GM18519 (cell line): Measurements from ENCODE around the gene PGF.

Experiments
- ATAC-seq: cut with Tn5 transposase; IDR thresholded peaks from one replicate; pipeline ENCODE4 v1.9.1; 2021; ENCODE audit warnings: mild to moderate bottlenecking, moderate library complexity; ENCODE audit not compliant: unreplicated experiment, low FRiP score

The PGF gene

DNA sequence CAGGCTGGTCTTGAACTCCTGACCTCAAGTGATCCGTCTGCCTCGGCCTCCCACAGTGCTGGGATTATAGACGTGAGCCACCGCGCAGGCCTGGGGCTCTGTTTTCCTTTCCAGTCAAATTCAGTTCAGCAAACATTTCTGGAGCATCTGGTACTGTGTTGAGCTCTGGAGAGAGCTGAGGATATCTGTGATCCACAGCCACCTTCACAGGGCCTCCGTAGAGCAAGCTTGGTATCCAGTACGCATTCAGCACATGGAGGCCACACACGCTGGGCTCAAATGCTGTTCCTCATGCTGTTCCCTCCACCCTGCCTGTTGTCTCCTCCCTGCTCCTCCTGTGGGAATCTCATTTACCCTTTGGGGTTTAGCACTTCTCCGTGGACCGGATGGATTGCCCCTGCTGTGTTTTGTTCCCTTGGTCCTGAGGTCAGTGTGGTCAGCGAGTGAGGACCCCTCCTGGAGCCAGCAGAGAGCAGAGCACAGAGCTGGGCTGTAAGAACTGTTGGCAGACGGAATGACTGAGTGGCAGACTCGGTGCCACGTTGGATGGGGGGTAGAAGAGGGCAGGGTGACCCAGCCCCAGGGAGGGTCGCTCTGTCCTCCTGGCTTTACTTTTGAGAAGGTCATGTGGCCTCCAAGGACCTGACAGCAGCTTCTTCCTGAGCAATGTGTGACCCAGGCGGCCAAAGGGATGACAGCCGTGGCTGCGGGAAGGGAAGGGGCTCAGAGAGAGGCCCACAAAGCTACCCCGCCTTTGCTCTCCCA is 33.2 kb downstream of the PGF start:
- no peak for ATAC-seq

DNA sequence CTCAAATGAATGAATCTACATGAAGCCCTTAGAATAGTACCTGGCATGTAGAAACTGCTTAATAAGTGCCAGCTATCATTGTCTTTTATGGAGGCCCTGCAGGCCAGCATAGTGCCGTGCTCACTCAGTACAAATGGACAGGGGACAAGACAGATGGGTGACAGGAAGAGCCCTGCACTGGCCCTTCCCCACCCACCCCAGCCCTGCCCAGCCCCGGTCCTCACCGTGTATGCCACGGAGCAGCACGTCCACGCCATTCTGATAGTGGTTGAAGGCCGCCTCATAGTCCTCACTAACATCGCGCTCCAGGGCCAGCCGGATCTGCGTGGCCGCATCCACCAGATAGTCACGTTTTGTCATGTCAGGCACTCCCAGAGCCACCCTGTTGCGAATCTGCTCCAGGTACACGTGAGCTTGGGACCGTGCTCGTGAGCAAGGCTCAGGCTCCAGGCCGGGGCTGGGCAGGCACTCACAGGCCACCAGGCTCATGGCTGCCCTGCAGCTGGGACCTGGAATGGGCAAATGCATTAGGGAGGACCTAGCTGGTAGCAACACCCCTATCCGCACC is 34.3 kb downstream of the PGF start:
- ATAC-seq: no peak

DNA sequence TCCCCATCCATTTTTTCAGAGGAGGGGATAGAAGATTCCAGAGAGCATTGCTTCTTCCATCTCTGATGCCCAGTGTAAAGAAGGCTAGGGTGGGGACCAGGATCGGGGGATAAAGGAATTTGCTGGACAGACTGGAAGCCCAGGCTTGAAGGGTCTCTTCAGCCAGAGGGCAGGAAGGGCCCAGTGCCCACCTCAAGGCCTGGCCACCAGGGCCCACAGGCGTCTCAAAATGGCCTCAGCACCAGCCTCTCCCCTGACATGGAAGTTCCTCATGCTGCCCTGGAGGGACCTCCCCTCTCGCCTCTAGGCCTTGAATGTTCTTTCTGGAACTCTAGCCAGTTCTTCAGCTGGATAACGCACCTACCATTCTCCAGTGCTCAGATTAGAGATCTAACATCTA is 35.1 kb downstream of the PGF start:
- no peak for ATAC-seq

DNA sequence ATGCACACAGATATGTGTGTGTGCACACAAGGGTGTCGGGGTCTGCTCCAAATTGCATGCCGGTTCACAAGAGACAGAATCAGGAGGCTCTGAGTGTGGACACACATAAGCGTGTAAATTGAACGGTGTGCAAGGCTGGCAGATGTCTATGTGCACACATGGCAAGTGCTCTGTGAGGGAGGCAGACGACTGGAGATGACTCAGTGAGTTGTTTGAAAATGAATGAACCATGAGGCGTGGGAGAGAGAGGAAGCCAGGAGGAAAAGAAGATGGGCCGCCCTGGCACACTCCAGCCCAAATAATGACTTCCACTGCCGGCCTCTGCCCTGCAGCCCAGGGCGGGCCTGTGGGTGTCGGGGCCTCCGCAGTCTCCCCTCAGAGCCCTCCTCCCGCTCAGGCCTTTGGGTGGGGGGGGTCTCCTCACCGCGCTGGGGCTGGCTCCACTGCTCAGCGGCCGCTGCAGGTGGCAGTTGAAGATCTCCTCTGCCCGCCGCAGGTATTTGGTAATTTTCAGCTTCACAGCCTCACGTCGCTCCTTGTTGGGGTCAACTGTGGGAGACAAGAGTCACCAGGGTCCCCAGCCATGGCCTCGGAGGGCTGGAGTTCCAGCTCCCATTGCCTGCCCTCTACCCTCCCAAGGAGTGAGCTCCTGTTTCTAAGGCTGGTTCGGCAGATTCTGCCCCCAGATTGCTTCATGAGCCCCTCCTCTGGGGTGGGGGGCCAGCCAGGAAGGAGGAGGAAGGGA is 35.8 kb downstream of the PGF start:
- ATAC-seq: no peak

DNA sequence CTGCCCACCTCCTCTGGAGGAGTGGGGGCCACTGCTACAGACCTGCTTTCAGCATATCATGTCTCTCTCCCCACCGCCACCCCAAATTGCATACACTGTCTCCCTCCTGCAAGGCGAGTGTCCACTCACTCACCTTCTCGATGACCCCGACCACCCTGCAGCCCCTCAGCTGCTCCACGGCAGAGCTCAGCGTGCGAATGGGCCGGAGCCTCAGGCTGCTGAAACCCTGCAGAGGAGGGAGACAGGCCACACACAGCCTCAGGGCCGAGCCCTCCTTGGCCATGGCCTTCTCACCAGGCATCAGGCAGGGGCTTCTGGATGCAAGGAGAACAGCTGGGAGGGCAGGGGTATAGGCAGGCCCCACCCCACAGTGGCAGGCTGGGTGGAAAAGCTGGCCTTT is 37.0 kb downstream of the PGF start:
- no peak for ATAC-seq

DNA sequence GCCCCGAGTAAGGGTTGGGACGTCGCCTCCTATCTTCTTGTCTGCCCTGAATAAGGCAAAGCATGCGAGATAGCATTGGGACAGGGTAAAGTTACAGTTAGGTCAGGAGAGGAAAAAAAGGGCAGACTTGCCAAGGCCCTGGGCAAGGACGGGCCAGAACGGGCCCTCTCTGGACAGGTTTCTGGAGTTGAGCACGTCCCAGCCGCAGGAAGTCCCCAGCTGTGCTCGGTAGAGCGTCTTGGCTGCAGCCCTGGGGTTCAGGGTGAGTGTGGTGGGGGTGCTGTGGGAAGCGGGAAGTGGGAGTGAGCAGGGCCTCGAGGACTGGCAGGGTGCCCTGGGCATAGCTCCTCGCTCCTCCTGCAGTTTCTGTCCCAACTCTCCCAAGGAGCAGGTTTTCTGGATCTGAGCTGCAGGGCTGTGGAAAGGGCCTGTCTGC is 37.7 kb downstream of the PGF start:
- no peak for ATAC-seq

DNA sequence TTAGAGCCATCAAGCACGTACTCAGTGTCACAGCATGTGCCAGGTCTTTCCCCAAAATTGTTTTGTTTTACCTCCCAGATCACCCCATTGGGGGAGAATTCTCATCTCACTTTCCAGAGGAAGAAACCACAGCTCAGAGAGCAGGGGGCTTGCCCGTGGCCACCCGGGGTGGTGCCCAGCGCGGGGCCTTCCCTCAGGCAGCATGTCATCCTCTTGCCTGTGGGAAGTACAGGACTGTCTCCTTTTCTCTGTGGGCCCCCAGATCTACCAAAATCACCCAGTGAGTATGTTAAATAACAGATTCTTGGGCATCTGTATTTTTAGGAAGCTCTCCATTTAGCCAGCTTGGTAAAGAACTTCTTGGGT is 38.2 kb downstream of the PGF start:
- ATAC-seq: no peak

DNA sequence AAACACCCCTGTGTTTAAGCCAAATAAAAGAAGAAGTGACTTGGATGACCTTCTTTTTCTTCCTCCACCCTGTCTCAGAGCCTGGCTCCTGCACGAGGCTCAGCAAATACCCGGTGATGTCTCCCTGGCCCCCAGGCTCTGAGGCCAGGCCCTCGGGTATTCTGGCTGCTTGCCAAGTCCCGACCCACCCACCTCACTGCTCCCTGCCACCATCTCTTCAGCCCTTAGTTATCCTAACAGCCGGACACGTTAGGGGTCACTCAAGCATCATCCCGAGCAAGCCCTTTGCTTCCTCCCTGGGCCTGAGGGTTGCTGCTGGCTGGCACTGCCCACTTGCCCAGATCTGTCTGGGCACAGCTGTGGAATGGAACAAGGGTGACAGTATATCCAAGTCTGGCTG is 39.6 kb downstream of the PGF start:
- no peak for ATAC-seq

DNA sequence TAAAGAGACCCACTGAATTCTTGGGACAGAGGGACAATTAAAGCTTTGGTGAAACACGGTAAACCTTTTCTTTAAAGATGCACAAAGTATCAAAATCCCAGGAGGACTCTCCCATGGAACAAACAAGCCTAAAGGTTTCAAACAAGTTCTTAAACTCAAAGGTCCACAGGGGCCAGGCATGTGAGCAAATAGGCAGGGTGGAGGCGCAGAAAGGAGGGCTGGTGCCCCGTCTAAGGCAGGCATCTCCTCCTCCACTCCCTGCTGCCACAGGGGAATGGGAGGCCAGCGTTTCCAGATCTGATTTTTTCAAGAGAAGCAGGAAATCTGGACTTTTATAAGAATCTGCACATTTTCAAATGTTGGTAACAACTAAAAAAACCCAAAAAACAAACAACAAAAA is 40.0 kb downstream of the PGF start:
- ATAC-seq: no peak

DNA sequence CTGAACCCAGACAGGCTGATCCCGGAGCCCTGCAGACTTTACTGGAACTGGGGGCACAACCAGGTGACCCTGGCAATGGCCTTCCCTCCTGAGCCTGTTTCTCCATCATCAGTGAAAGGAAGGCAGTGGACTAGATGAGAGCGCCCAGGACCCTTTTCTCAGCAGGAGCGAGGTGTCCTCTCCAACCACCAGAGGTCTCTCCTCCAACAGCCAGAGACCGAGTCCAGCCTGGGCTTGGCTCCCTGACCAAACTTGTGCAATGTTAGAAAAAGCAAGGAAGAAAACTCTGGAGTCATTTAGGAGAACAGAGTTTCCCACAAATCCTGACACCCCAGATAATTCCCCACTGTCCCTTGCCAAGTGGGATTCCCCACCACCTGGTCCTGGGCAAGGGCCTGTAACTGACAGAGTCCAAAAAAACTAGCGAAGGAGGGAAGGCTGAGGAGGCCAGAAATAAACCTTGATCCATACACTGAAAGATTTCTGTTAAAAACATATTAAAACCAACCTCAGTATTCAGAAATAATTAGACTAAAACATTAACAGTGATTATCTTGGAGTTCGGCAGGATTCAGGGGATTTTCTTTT is 41.3 kb downstream of the PGF start:
- ATAC-seq: no peak

DNA sequence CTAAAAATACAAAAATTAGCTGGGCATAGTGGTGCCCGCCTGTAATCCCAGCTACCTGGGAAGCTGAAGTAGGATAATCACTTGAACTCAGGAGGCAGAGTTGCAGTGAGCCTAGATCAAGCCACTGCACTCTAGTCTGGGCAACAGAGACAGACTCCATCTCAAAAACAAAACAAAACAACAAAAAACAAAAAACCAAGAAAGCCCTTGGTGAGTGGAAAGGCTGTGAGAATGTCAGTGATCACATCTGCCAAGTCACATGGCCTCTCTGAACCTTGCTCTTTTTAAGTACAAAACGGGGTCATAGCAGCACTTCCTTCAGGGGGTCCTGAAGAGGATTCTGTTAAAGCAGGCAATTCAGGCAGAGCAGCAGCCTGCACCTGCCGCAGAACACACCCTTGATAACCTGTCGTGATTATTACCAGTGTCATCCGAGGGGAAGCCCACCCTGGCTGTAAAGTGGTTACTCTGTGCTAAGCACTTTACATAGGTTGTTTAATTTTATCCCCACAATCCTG is 41.9 kb downstream of the PGF start:
- ATAC-seq: no peak

DNA sequence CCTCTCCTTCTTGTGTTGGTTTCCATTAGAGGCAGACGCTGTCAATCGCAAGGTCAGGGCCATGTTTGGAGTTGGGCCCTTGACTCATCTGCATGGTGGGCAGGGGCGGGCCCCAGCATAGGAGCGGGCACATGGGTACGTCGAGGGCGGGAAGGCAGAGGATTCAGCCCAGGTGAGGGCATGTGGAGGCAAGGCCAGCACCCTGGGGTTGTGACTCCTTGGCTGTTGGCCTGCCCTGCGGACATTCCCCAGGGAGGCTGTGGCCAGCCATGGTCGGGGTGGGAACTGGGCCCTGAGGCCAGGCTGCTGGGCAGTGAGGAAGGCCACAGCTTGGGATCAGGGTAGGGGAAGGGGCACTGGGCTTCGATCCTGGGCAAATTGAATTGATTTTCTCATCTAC is 42.6 kb downstream of the PGF start:
- no peak for ATAC-seq

DNA sequence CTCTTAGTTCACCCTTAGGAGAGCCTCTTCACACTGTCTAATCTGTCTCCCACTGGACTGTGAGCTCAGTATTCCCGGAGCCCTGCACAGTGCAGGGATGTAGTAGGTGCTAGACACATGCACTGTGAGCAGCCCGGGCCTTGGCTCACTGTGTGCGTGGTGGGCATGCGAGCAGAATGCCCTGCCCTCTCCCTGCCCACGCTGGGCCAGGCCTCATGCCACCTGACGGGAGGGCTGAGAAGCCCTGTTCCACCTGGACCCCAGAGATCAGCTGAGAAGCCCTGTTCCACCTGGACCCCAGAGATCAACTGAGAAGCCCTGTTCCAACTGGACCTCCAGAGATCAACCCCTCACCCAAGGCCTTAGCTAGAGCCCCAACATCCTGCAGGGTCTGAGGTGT is 43.3 kb downstream of the PGF start:
- ATAC-seq: no peak

DNA sequence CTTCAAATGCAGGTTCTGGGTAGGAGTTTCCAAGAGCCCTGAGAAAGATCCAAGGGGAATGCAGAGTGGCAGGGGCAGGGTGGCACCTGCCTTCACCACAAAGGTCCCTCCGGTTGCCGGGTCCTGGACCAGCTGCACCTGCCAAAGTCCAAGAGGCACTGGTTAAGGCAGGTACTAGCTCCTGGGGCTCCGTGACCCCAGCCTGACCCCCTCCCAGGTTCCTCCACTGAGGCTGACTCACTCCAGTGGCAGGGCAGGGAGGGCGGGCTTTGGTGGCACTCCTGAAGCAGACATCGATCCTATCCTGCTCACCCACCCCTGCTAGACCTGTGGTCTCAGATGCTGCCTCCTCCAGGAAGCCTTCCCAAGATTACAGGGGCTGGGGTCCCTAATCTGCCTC is 43.7 kb downstream of the PGF start:
- ATAC-seq: no peak

DNA sequence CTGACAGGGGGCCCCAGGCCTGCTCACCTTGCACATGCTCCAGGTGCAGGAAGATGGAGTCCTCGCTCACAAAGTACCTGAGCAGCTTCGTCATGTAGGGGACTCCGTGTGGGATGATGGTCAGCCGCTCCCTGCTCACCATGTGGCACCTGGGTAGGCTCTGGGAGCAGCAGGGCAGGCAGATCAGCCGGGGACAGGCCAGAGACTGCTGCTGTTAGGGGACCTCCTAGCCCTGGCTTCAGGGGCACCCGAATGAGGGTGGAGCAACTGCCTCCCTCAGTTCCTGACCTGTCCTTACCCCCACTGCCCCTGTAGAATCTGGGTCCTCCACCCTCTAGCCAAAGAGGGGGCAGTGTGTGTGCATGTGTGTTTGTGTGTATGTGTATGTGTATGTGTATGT is 44.2 kb downstream of the PGF start:
- ATAC-seq: no peak

DNA sequence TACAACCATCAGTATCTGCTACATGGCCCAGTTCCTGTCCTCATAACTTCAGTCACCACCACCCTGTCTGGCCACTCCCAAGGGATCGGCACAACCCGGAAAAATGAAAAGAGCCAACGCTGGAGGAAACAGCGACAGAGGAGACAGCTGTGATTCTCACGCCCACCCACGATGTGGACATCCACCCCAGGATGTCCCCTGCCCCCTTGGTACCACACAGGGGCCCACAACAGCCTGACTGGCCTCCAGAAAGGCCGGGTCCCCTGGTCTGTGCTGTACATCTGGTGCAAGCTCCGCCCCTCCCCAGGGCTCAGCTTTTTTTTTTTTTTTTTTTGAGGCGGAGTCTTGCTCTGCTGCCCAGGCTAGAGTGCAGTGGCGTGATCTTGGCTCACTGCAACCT is 44.8 kb downstream of the PGF start:
- ATAC-seq: no peak

DNA sequence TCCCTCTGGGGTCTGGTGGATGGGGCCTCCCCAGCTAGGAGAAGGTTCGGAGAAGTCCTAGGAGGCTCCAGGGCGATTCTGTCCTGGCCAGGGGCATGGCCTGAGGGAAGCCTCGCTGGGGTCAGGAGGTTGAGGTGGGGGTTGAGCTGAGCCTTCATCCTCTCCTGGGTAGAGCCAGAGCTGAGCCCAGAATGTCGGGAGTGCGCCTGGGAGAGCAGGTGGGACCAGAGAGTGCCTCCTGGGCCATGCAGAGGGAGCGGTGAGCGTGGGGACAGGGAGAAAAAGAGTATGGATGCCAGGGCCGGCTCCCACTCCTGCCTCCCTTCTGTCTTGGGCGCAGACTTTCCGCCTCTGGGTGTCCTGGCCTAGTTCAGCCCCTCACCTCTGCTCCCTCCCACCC is 45.5 kb downstream of the PGF start:
- ATAC-seq: no peak

DNA sequence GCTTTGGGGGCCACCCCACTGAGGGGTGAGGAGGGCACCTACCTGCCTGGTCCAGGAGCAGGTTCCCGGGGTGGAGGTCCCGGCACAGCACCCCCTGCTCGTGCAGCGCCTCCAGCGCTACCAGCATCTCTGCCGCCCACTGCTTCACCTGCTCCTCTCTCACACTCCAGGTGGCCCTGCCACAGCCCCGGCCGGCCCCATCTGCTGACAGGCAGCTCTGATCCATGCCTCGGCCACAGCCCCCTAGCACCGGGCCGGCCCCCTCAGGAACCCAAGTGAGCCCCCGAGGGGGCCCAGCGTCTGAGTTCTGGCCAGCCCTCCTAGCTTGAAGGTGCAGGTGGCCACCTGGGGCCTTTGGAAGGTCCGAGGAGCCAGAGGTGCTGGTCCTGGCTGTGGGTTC is 45.9 kb downstream of the PGF start:
- no peak for ATAC-seq

DNA sequence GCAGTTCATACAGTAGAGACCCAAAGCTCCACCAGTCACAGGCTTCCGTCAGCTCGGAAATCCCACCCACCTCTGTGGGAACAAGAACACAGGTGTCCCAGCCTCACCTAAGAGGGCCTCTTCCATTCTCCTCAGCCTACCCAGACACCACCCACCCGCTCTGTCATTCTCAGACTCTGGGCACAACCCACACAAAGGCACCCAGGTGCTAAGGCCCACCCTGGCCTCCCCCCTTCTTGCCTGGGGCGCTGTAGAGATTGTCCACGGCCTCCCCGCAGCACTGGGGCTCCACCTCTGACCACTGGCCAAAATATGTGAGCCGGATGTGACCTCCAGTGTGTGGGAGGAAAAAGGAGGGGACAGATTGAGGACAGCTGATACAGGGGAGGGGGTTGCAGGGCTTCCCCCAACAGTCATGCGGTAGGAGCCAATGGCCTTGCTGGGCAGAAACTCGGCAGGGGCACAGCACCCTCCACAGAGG is 46.5 kb downstream of the PGF start:
- no peak for ATAC-seq

DNA sequence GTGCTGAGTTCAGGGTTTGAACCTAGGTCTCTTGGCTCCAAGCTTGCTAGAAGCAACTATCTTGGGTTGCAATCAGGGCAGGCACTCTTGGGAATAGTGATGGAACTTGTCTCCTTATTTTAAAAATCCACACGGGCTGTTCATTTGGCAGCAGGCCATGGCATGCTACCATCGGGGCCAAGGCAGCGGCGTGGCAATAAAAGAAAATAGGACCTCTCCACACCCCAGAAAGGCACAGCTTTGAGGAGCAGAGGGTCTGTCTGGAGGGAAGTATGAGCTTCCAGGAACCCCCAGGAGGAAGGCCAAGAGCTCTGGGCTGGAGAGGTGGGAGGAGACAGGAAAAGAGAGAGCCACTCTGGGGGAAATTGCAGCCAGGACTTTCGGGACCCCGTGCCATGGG is 47.7 kb downstream of the PGF start:
- ATAC-seq: no peak

DNA sequence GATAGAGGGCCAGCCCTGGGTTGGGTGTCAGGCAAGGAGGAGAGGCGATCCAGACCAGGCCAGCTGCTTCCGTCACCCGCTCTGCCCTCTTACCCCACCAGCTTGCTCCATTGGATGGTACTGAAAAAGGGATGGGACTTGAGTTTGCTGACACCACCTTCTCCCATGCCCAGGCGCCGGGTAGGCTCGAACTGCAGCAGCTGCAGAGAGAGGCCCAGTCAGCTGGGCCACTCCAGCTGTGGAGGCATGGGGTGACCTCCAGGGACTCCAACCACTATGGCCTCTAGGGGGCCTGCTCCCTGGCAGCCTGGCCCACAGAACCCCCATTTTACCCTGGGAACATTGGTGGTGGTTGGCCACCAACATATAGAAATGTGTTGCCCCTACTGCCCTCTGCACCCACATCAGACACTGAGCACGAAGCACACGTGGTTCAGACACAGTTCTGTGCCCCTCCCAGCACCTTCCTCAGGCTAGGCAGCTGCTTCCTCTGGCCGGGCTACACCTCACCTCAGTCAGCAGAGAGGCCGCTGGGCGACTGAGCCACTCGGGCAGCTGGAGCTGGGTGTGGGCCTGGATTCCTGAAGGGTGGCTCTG is 48.4 kb downstream of the PGF start:
- no peak for ATAC-seq
